ENCODE measurements around the gene PRKD3.

The PRKD3 gene

DNA sequence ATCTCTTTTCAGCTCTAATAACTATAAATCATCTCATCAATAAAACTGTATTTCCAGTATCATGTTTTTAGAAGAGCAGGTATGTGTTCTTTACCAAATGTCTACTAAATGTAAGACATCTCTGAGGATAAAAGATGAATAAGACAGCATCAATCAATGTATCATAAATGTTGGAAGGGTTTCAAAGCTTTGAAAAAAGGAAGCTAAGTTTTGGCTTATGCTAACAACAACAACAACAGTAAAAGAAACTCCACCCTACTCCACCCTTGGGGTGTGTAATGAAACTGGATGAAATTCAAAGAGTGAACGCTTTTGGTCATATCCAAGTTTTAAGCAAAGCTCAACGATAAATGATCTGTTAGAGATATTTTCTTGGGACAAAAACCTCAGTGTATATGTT, 17.1 kb downstream of the PRKD3 start:
- H3F3A ChIP-seq (ENCODE audit: insufficient read depth, low read length) = no peaks in the 10 kb centered on the region
- no peak overlapping the region for H3K4me3 ChIP-seq (ENCODE audit: low read depth, low read length, poor library complexity, severe bottlenecking)
- H3K27me3 ChIP-seq (ENCODE audit: insufficient read depth, low read length) = no peaks in the 10 kb centered on the region
- H2AFZ ChIP-seq (ENCODE audit: low read length) = no peak overlapping the region
- no peak overlapping the region for H3K27ac ChIP-seq (ENCODE audit: low read depth, low read length, poor library complexity, severe bottlenecking)
- peaks cover 48% of the 10 kb centered on the region for H3K4me1 ChIP-seq (ENCODE audit: insufficient read depth, low read length, severe bottlenecking)
- peaks cover 9% of the 10 kb centered on the region; the same call in 1 of the 2 replicates for H3K9me3 ChIP-seq (ENCODE audit: low read length)
- H3K36me3 ChIP-seq (ENCODE audit: insufficient read depth, low read length) = peaks cover 49% of the 10 kb centered on the region
- H3K9ac ChIP-seq (ENCODE audit: low read length) = no peak overlapping the region
- TF ChIP-seq, protein P1, sequence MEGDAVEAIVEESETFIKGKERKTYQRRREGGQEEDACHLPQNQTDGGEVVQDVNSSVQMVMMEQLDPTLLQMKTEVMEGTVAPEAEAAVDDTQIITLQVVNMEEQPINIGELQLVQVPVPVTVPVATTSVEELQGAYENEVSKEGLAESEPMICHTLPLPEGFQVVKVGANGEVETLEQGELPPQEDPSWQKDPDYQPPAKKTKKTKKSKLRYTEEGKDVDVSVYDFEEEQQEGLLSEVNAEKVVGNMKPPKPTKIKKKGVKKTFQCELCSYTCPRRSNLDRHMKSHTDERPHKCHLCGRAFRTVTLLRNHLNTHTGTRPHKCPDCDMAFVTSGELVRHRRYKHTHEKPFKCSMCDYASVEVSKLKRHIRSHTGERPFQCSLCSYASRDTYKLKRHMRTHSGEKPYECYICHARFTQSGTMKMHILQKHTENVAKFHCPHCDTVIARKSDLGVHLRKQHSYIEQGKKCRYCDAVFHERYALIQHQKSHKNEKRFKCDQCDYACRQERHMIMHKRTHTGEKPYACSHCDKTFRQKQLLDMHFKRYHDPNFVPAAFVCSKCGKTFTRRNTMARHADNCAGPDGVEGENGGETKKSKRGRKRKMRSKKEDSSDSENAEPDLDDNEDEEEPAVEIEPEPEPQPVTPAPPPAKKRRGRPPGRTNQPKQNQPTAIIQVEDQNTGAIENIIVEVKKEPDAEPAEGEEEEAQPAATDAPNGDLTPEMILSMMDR (IDR thresholded peaks at IDR 0.05; ENCODE audit: low read length) = no peak
- no peak for TF ChIP-seq EZH2 (IDR thresholded peaks at IDR 0.05; ENCODE audit: borderline replicate concordance, low read length)
- peaks cover 98% of the 10 kb centered on the region for H3K79me2 ChIP-seq (ENCODE audit: insufficient read depth, low read length)
- peaks cover 3% of the 10 kb centered on the region; the same call in 1 of the 2 replicates for H4K20me1 ChIP-seq (ENCODE audit: insufficient read depth, low read length)
- H3K4me2 ChIP-seq (ENCODE audit: low read length) = no peak overlapping the region
- H3K9me2 ChIP-seq (ENCODE audit: low read depth, low read length) = no peaks in the 10 kb centered on the region

DNA sequence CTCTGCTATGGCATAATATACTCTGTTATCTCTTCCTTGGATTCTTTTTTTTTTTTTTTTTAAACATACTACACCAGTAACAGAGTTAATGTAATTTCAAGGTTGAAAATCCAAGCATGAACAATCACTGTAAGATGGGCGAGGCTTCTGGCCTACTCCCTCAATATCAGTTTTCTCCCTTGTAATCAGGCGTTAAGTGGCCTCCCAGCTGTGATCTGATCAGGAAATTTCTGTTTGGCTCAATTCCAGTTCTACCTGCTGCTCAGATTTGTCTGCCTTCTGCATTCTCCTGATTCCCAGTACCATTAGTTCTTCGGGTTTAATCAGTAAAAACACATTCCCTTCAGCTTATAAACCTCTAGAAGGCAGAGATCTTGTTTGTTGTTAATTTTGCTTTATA, 18.6 kb downstream of the PRKD3 start:
- Histone ChIP-seq H2AFZ (ENCODE audit: low read length) (no peak overlapping the region), H3K9ac (ENCODE audit: low read length) (no peak overlapping the region), H3K9me3 (ENCODE audit: low read length) (peaks cover 9% of the 10 kb centered on the region; the same call in 1 of the 2 replicates), H3K9me2 (ENCODE audit: low read depth, low read length) (no peaks in the 10 kb centered on the region), H3K4me1 (ENCODE audit: insufficient read depth, low read length, severe bottlenecking) (peaks cover 34% of the 10 kb centered on the region), H3F3A (ENCODE audit: insufficient read depth, low read length) (no peaks in the 10 kb centered on the region), H3K79me2 (ENCODE audit: insufficient read depth, low read length) (peaks cover 97% of the 10 kb centered on the region), H3K27me3 (ENCODE audit: insufficient read depth, low read length) (no peaks in the 10 kb centered on the region), H3K27ac (ENCODE audit: low read depth, low read length, poor library complexity, severe bottlenecking) (peak overlapping the region; percentile 5), H4K20me1 (ENCODE audit: insufficient read depth, low read length) (peaks cover 3% of the 10 kb centered on the region; the same call in 1 of the 2 replicates), H3K4me2 (ENCODE audit: low read length) (no peak overlapping the region), H3K36me3 (ENCODE audit: insufficient read depth, low read length) (peaks cover 55% of the 10 kb centered on the region), H3K4me3 (ENCODE audit: low read depth, low read length, poor library complexity, severe bottlenecking) (no peak overlapping the region)
- TF ChIP-seq EZH2 (IDR thresholded peaks at IDR 0.05; ENCODE audit: borderline replicate concordance, low read length) = no peak
- TF ChIP-seq, protein P1 (IDR thresholded peaks at IDR 0.05; ENCODE audit: low read length) = no peak

DNA sequence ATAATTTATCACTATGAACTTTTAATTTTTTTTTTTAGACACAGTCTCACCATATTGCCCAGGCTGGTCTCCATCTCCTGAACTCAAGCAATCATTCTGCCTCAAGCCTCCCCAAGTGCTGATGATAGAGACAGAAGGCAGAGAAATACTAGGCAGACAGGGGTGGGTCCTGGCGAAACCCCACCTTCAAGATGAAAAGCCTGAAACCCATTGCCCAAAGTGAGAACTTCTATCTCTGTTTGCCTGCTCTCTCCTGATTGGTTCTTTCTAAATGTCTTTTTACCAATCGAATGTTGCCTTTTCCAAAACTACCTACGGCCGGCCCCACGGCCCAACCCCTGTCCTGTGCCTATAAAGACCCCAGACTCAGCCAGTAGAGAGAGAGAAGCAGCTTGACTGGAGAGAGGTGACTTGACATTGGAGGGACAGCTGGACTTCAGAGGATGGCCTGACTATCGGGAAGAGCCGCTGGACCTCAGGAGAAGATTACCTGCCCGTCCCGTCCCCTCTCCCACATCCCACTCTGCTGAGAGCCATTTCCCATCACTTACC, 21.9 kb downstream of the PRKD3 start:
- H3F3A ChIP-seq (ENCODE audit: insufficient read depth, low read length) = no peaks in the 10 kb centered on the region

More for the DNA sequence above, 21.9 kb downstream of the PRKD3 start:
- H3K9me2 ChIP-seq (ENCODE audit: low read depth, low read length) = no peaks in the 10 kb centered on the region
- H3K9ac ChIP-seq (ENCODE audit: low read length) = no peak overlapping the region
- no peaks in the 10 kb centered on the region for H3K27me3 ChIP-seq (ENCODE audit: insufficient read depth, low read length)
- peaks cover 52% of the 10 kb centered on the region for H3K36me3 ChIP-seq (ENCODE audit: insufficient read depth, low read length)
- peaks cover 98% of the 10 kb centered on the region for H3K79me2 ChIP-seq (ENCODE audit: insufficient read depth, low read length)
- H3K4me2 ChIP-seq (ENCODE audit: low read length) = no peak overlapping the region
- peaks cover 9% of the 10 kb centered on the region; the same call in 1 of the 2 replicates for H3K9me3 ChIP-seq (ENCODE audit: low read length)
- peaks cover 3% of the 10 kb centered on the region; the same call in 1 of the 2 replicates for H4K20me1 ChIP-seq (ENCODE audit: insufficient read depth, low read length)
- no peak overlapping the region for H3K27ac ChIP-seq (ENCODE audit: low read depth, low read length, poor library complexity, severe bottlenecking)
- peaks cover 26% of the 10 kb centered on the region for H3K4me1 ChIP-seq (ENCODE audit: insufficient read depth, low read length, severe bottlenecking)
- H2AFZ ChIP-seq (ENCODE audit: low read length) = no peak overlapping the region
- no peak for TF ChIP-seq EZH2 (IDR thresholded peaks at IDR 0.05; ENCODE audit: borderline replicate concordance, low read length)
- TF ChIP-seq, protein P1 (IDR thresholded peaks at IDR 0.05; ENCODE audit: low read length) = no peak
- no peak overlapping the region for H3K4me3 ChIP-seq (ENCODE audit: low read depth, low read length, poor library complexity, severe bottlenecking)
